ENCODE data around the gene CORO1C. TPM values are rescaled to one million over a fixed set of nuclear protein-coding genes. Genes with fewer than 3 reads are reported as not detected.
A peak's percentile ranks its signal among the peaks of the same experiment; 100 is the strongest.

Gene CORO1C
- total RNA-seq, 1 experiment from 2014 or later: 139 TPM

GRCh38 chr12:108627134-108627920 lies 104.0 kb downstream of the CORO1C start:
- Histone ChIP-seq H4K20me1 (ENCODE audit: insufficient read depth) (no peaks in the 10 kb centered on the region), H3K4me1 (replicated peaks; ENCODE audit: insufficient read depth) (peaks cover 38% of the 10 kb centered on the region), H3K4me3 (no peak overlapping the region), H3K36me3 (ENCODE audit: low read depth) (no peaks in the 10 kb centered on the region), H3K27me3 (ENCODE audit: insufficient read depth, low read depth) (no peaks in the 10 kb centered on the region), H3K4me2 (0 out of 2 replicates have a peak overlapping the region, but pooled peaks have one; percentile 62), H3K9me2 (ENCODE audit: insufficient read depth) (no peaks in the 10 kb centered on the region), H3K9me3 (ENCODE audit: insufficient read depth, low read depth) (no peaks in the 10 kb centered on the region), H2AFZ (no peak overlapping the region), H3F3A (ENCODE audit: insufficient read depth, low read depth) (peaks cover 28% of the 10 kb centered on the region), H3K79me2 (ENCODE audit: low read depth) (no peaks in the 10 kb centered on the region), H3K27ac (no peak overlapping the region)
- intact Hi-C loops (cut with micrococcal nuclease; ENCODE audit: unreplicated experiment): no loop called here
- ChIA-PET CTCF (interaction anchor here (0.6 kb wide), 1 partner anchor 181 kb away, joined by 3 read pairs; no protein-coding TSS in a partner anchor), POLR2A (ENCODE audit: unreplicated experiment) (no interaction called here)
- TF ChIP-seq CTCF (conservative IDR thresholded peaks at IDR 0.05) (no peak), EZH2 (IDR thresholded peaks at IDR 0.05; ENCODE audit: low read depth) (no peak)
- BruUV-seq (replicated peaks): no TSS peak
- DNase-seq: no peak

- Histone ChIP-seq H3K4me3 (no peak overlapping the region), H3K9me3 (ENCODE audit: insufficient read depth, low read depth) (no peaks in the 10 kb centered on the region), H4K20me1 (ENCODE audit: insufficient read depth) (no peaks in the 10 kb centered on the region), H3F3A (ENCODE audit: insufficient read depth, low read depth) (peaks cover 23% of the 10 kb centered on the region), H2AFZ (no peak overlapping the region), H3K27ac (no peak overlapping the region), H3K4me2 (no peak overlapping the region), H3K27me3 (ENCODE audit: insufficient read depth, low read depth) (no peaks in the 10 kb centered on the region), H3K9me2 (ENCODE audit: insufficient read depth) (no peaks in the 10 kb centered on the region), H3K4me1 (replicated peaks; ENCODE audit: insufficient read depth) (peaks cover 34% of the 10 kb centered on the region), H3K79me2 (ENCODE audit: low read depth) (no peaks in the 10 kb centered on the region), H3K36me3 (ENCODE audit: low read depth) (no peaks in the 10 kb centered on the region)
- no peak for TF ChIP-seq EZH2 (IDR thresholded peaks at IDR 0.05; ENCODE audit: low read depth)
- no peak for TF ChIP-seq CTCF (conservative IDR thresholded peaks at IDR 0.05)
- no peak for DNase-seq
- ChIA-PET CTCF (no interaction called here), POLR2A (ENCODE audit: unreplicated experiment) (no interaction called here)
- intact Hi-C loops (cut with micrococcal nuclease; ENCODE audit: unreplicated experiment): no loop called here
- no TSS peak for BruUV-seq (replicated peaks)
Measured at GRCh38 chr12:108625228-108625627, 106.1 kb downstream of the CORO1C start.

GRCh38 chr12:108623577-108623976 lies 107.7 kb downstream of the CORO1C start:
- Histone ChIP-seq H3K4me3 (no peak overlapping the region), H3K9me2 (ENCODE audit: insufficient read depth) (no peaks in the 10 kb centered on the region), H3K27ac (no peak overlapping the region), H3K79me2 (ENCODE audit: low read depth) (no peaks in the 10 kb centered on the region), H3K4me1 (replicated peaks; ENCODE audit: insufficient read depth) (peaks cover 26% of the 10 kb centered on the region), H3K4me2 (no peak overlapping the region), H2AFZ (no peak overlapping the region), H3F3A (ENCODE audit: insufficient read depth, low read depth) (peaks cover 13% of the 10 kb centered on the region; the same call in 1 of the 2 replicates), H4K20me1 (ENCODE audit: insufficient read depth) (no peaks in the 10 kb centered on the region), H3K36me3 (ENCODE audit: low read depth) (no peaks in the 10 kb centered on the region), H3K27me3 (ENCODE audit: insufficient read depth, low read depth) (no peaks in the 10 kb centered on the region), H3K9me3 (ENCODE audit: insufficient read depth, low read depth) (no peaks in the 10 kb centered on the region)
- BruUV-seq (replicated peaks): no TSS peak
- CTCF ChIA-PET: interaction anchor here (0.6 kb wide), 1 partner anchor 23 kb away, joined by 10 read pairs; no protein-coding TSS in a partner anchor
- intact Hi-C loops (cut with micrococcal nuclease; ENCODE audit: unreplicated experiment): no loop called here
- no peak for DNase-seq
- POLR2A ChIA-PET (ENCODE audit: unreplicated experiment): no interaction called here
- TF ChIP-seq EZH2 (IDR thresholded peaks at IDR 0.05; ENCODE audit: low read depth) (no peak), CTCF (conservative IDR thresholded peaks at IDR 0.05) (no peak)

Data from PC-9 (cell line).